Right cardiac atrium (tissue), 5 donors: ENCODE results near the gene IP6K2. TPM values are rescaled to one million over a fixed set of nuclear protein-coding genes. Genes with fewer than 3 reads are reported as not detected.

Experiments
- ATAC-seq, 2 donors: fragments of 200-7000 bp; cut with Tn5 transposase; one replicate each; pipeline versions ENCODE4 v1.8.0 to v1.9.1; 2020; ENCODE audit warnings: moderate library complexity in 2 of 2, mild to moderate bottlenecking in 1 of 2
- DNase-seq, 3 donors: peaks; one replicate each; pipeline ENCODE4 v3.0.0-alpha.2; 2020
- H3K27ac ChIP-seq: one replicate; pipeline ENCODE4 v1.5.1; 2013; ENCODE audit warnings: mild to moderate bottlenecking, low read length, control low read depth, moderate library complexity
- H3K27me3 ChIP-seq: one replicate; pipeline ENCODE4 v1.6.1; 2013; ENCODE audit not compliant: control insufficient read depth, insufficient read depth
- H3K4me1 ChIP-seq: one replicate; pipeline ENCODE4 v1.6.1; 2013; ENCODE audit warnings: low read length; ENCODE audit not compliant: control insufficient read depth, insufficient read depth
- H3K4me3 ChIP-seq: one replicate; pipeline ENCODE4 v1.5.1; 2013; ENCODE audit warnings: low read length, control low read depth
- H3K9me3 ChIP-seq: one replicate; pipeline ENCODE4 v1.6.1; 2013; ENCODE audit warnings: low read length; ENCODE audit not compliant: control insufficient read depth
- WGBS: extraction: QIAGEN DNeasy Blood & Tissue Kit; methylation state at CpG from one replicate; pipeline ENCODE4 v1.1.7; 2013; 5-methylcytosine and 5-hydroxymethylcytosine counted together
- intact Hi-C, 4 donors: fragments of 100-400 bp; cut with DNase I; formaldehyde crosslinking; loops; one replicate each; pipeline versions ENCODE4 v1.11.0 to v1.14.0; 2022 to 2023
- polyA plus RNA-seq: library from polyadenylated mRNA; stranded (reverse); fragments of 200-250 nt; gene quantifications from one replicate; pipeline ENCODE4 v1.2.3, GENCODE V29; 2013
- total RNA-seq, 4 donors: library from RNA; stranded (reverse); fragmentation: NEBNext Ultra II Directional; extraction: Animal tissue kit (Norgen Biotek cat#: 25700); gene quantifications; one replicate each; pipeline ENCODE4 v1.2.1, GENCODE V29; 2021
- donor health status: healthy with polysubstance abuse.
- donor health status: DM: no; HTN: yes; CAD: no.
- donor health status: DM: no; HTN: no; CAD: no.
- donor health status: DM: no; HTN: yes; CAD: no; lungs with severe emphysema.
- donor health status: DM: yes; HTN: yes; CAD: no.

IP6K2 gene
- total and polyA plus RNA-seq, 5 donors: 21.2 to 57.8 (median 34.3) TPM

GRCh38 chr3:48681541-48681880 lies 35.5 kb downstream of the IP6K2 start:
- intact Hi-C loops: no loop called here
- no peaks in the 10 kb centered on the region for H3K27me3 ChIP-seq
- 96% methylated on average over 7 of the region's 7 CpGs for WGBS
- ATAC-seq (no peak), DNase-seq (no peak)
- H3K4me1 ChIP-seq: peaks cover 6% of the 10 kb centered on the region
- no peak overlapping the region for H3K27ac ChIP-seq
- no peak overlapping the region for H3K4me3 ChIP-seq
- no peaks in the 10 kb centered on the region for H3K9me3 ChIP-seq

GRCh38 chr3:48680811-48681540 lies 36.0 kb downstream of the IP6K2 start:
- H3K9me3 ChIP-seq: no peaks in the 10 kb centered on the region
- no peaks in the 10 kb centered on the region for H3K27me3 ChIP-seq
- H3K4me1 ChIP-seq: peaks cover 5% of the 10 kb centered on the region
- DNase-seq (no peak), ATAC-seq (no peak)
- WGBS: 92% methylated on average over 17 of the region's 17 CpGs
- intact Hi-C loops: no loop called here
- H3K27ac ChIP-seq: no peak overlapping the region
- no peak overlapping the region for H3K4me3 ChIP-seq

DNA sequence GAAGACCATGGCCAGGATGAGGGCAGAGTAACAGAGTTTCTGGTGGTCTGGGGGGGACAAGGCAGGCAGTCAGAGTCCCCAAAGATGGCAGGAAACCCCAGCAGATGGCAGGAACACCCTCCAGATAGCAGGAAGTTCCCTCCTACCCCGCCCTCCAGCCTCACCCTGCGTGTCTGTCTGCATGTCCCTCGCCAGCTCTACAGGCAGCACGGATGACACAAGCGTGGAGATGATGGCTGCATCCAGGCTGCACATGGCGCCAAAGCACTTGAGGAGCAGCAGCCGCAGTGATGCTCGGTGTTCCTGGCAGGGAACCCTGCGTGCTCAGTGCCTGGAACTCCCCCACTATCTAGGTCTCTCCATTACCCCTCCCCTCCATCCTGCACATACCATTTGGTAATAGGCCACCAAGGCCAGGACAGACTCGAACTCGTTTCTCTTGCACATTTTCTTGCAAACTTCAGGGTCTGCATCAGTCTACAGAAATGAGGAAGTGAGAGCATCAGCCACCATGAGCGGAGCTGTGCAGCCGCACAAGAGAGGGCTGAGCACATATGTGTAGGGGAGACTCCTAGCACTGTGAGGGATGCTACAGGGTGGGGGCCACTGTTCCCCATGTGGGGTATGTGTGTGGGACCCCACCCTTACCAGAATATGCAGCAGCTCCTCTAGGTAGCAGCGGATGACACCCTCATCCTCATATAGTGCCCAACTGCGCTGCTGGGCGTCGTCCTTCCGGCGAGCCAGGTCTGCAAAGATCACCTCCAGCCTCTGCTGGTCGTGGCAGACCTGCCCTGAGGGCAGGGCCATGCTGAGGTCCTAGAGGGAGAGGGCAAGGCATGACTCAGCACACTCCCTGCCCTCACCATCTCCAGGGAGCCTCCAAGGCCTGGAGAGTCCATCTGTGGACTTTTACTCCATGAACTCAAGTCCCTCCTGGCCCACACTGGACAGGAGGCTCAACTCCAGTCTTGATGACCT lies 37.3 kb downstream of the IP6K2 start:
- H3K9me3 ChIP-seq: no peaks in the 10 kb centered on the region
- no peaks in the 10 kb centered on the region for H3K27me3 ChIP-seq
- H3K27ac ChIP-seq: no peak overlapping the region
- no peak overlapping the region for H3K4me3 ChIP-seq
- no peak for ATAC-seq
- no peak for DNase-seq
- WGBS: 85% methylated on average over 20 of the region's 20 CpGs
- intact Hi-C loops: no loop called here
- peaks cover 5% of the 10 kb centered on the region for H3K4me1 ChIP-seq

DNA sequence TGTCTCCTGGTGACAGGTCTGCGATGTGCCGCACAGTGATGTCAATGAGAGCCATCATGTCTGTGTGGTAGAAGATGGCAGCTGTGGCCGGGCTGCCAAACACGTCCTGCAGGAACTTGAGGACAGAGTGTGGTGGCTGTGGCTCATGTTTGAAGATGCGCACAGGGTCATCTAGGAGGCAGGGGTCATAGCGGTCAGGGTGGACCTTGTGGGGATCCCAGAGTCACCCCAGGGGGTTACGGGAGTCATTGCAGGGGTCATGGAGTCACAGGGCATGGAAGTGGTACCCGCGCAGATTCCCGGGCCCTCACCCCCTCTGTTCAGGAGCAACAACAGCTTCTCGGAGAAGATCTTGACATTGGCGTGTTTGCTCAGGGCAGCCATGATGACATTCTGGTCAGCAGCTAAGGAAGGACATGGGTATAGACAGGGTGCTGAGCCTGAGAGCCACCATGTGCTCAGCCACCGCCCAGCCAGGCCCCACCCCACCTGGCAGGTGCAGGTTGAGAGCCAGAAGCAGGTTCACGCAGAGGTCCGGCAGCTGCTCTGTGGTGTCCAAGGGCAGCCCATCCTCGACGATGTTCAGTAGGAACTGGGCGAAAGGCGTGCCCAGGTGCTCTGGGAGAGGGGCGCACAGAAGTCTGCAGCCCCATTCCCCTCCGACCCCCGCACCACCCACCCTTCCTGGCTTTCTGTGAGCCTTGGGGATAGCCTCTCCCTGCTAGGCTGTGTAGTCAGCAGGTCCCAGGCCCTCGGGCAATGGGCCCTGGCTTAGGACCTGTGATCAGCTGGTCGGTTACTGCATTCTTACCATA lies 38.2 kb downstream of the IP6K2 start:
- ATAC-seq (no peak), DNase-seq (no peak)
- Histone ChIP-seq H3K27ac (no peak overlapping the region), H3K4me3 (no peak overlapping the region), H3K27me3 (no peaks in the 10 kb centered on the region), H3K9me3 (no peaks in the 10 kb centered on the region), H3K4me1 (peaks cover 5% of the 10 kb centered on the region)
- WGBS: 94% methylated on average over 24 of the region's 24 CpGs
- intact Hi-C loops: no loop called here

GRCh38 chr3:48678056-48678455 lies 39.0 kb downstream of the IP6K2 start:
- intact Hi-C loops: no loop called here
- Histone ChIP-seq H3K9me3 (no peaks in the 10 kb centered on the region), H3K27ac (no peak overlapping the region), H3K4me1 (no peaks in the 10 kb centered on the region), H3K4me3 (no peak overlapping the region), H3K27me3 (no peaks in the 10 kb centered on the region)
- ATAC-seq: no peak
- no peak for DNase-seq
- WGBS: 54% methylated on average over 4 of the region's 4 CpGs

- H3K4me3 ChIP-seq: no peak overlapping the region
- no peaks in the 10 kb centered on the region for H3K9me3 ChIP-seq
- H3K27ac ChIP-seq: no peak overlapping the region
- ATAC-seq (no peak), DNase-seq (no peak)
- WGBS: 89% methylated on average over 9 of the region's 9 CpGs
- H3K27me3 ChIP-seq: no peaks in the 10 kb centered on the region
- intact Hi-C loops: no loop called here
- no peaks in the 10 kb centered on the region for H3K4me1 ChIP-seq
Observed at GRCh38 chr3:48674505-48674904, 42.5 kb downstream of the IP6K2 start.

DNA sequence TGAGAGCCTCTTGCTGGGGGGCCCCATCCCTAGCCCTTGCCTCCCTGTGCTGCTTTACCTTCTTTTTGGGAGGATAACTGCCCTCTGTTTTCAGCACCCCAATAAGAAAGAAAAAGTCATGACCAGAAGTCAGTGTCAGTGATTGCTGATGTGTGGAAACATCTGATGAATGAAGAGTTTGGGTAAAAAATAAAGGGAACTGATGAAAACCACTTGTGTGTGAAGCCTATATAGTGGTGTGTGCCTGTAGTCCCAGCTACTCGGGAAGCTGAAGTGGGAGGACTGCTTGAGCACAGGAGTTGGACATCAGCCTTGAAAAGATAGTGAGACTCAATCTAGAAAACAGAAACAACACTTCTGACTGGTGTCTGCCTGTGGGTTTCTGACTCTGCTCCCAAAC lies 44.5 kb downstream of the IP6K2 start:
- WGBS: 24% methylated on average over 1 of the region's 1 CpG
- Histone ChIP-seq H3K27me3 (no peaks in the 10 kb centered on the region), H3K9me3 (no peaks in the 10 kb centered on the region), H3K4me1 (no peaks in the 10 kb centered on the region), H3K27ac (no peak overlapping the region), H3K4me3 (no peak overlapping the region)
- ATAC-seq (no peak), DNase-seq (no peak)
- intact Hi-C loops: no loop called here

DNA sequence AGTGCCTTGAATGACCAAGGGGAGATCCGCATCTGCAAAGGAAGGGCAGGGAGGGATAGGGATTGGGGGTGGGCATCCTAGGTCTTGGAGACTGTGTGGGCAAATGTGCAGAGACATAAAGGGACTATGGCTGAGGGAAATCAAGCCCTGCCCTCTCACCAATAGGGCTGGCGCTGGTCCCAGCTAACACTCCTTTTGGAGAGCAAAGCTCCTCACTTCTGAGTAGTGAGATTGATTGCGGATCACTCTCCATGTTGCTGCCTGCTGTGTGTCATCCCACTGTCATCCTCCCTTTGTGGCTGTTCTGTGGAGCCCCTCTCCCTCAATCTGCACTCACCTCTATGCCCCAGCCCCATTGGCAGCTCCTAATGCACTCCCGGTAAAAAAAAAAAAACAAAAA lies 52.1 kb downstream of the IP6K2 start:
- DNase-seq (peak in 1 of 3 donors; percentile 69), ATAC-seq (no peak)
- intact Hi-C loops: no loop called here
- Histone ChIP-seq H3K4me3 (no peak overlapping the region), H3K27me3 (no peaks in the 10 kb centered on the region), H3K4me1 (peaks cover 4% of the 10 kb centered on the region), H3K27ac (no peak overlapping the region), H3K9me3 (no peaks in the 10 kb centered on the region)
- WGBS: 75% methylated on average over 4 of the region's 4 CpGs

DNA sequence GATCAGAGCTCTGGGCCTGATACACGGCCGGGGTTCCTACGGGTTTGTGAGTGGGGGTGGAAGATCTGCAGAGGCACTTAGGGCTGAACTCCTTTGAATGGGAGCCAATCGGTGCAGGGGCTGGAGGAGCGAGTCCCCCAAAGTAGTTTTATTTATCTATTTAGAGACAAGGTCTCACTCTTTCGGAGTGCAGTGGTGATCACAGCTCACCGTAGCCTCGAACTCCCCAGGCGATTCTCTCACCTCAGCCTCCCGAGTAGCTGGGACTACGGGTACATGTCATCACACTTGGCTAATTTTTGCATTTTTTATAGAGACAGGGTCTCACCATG lies 52.7 kb downstream of the IP6K2 start:
- DNase-seq: no peak
- Histone ChIP-seq H3K27me3 (no peaks in the 10 kb centered on the region), H3K4me3 (no peak overlapping the region), H3K9me3 (no peaks in the 10 kb centered on the region), H3K27ac (peak overlapping the region; percentile 26), H3K4me1 (peaks cover 4% of the 10 kb centered on the region)
- intact Hi-C loops: no loop called here
- WGBS: 53% methylated on average over 11 of the region's 11 CpGs
- no peak for ATAC-seq

- DNase-seq (peak; percentile 96 to 98 (median 97)), ATAC-seq (peak; percentile 91)
- WGBS: under 1% methylated on average over 66 of the region's 66 CpGs
- Histone ChIP-seq H3K4me3 (peak overlapping the region; percentile 44), H3K27me3 (no peaks in the 10 kb centered on the region), H3K27ac (peak overlapping the region; percentile 74), H3K9me3 (no peaks in the 10 kb centered on the region), H3K4me1 (peaks cover 4% of the 10 kb centered on the region)
- intact Hi-C loops: no loop called here
Observed at GRCh38 chr3:48663489-48664312, 53.3 kb downstream of the IP6K2 start.
